GM19328 (cell line): ENCODE measurements around the gene MRPL38.

Experiments used
- ATAC-seq: cut with Tn5 transposase; IDR thresholded peaks from one replicate; pipeline ENCODE4 v1.9.1; 2021; ENCODE audit warnings: mild to moderate bottlenecking, moderate library complexity; ENCODE audit not compliant: unreplicated experiment

Gene MRPL38

GRCh38 chr17:75904749-75905521, at the start of gene MRPL38:
Gene MRPL38, minus strand, starts transcription at chr17:75904884. Its CDS starts 9 bp downstream, at chr17:75904875.
- ATAC-seq: peak; percentile 95

GRCh38 chr17:75950855-75951554, 46.3 kb upstream of the MRPL38 start:
- no peak for ATAC-seq

GRCh38 chr17:75950421-75950820, 45.7 kb upstream of the MRPL38 start:
- ATAC-seq: no peak

GRCh38 chr17:75945211-75945610, 40.5 kb upstream of the MRPL38 start:
- no peak for ATAC-seq

- ATAC-seq: no peak
These were observed 38.8 kb upstream of the MRPL38 start for GRCh38 chr17:75943491-75943890.

GRCh38 chr17:75942473-75942872, 37.8 kb upstream of the MRPL38 start:
- no peak for ATAC-seq

GRCh38 chr17:75941442-75941819, 36.7 kb upstream of the MRPL38 start:
- ATAC-seq: no peak

GRCh38 chr17:75940727-75941441, 36.2 kb upstream of the MRPL38 start, which contains the start of gene FBF1:
Gene FBF1, minus strand, starts transcription at chr17:75941042. Its CDS starts 2,893 bp downstream, at chr17:75938149.
- ATAC-seq: peak; percentile 93

- ATAC-seq: no peak
These were observed 33.0 kb upstream of the MRPL38 start for GRCh38 chr17:75937652-75938051.

- ATAC-seq: no peak
These were observed 29.1 kb upstream of the MRPL38 start for GRCh38 chr17:75933808-75934207.

- ATAC-seq: no peak
These were observed 28.2 kb upstream of the MRPL38 start for GRCh38 chr17:75932852-75933251.

- no peak for ATAC-seq
These were observed 26.4 kb upstream of the MRPL38 start for GRCh38 chr17:75931062-75931461.

- ATAC-seq: no peak
These were observed 22.7 kb upstream of the MRPL38 start for GRCh38 chr17:75927286-75927922.

GRCh38 chr17:75926456-75926855, 21.8 kb upstream of the MRPL38 start:
- no peak for ATAC-seq

- ATAC-seq: no peak
These were observed 21.2 kb upstream of the MRPL38 start for GRCh38 chr17:75925912-75926311.

GRCh38 chr17:75925103-75925502, 20.4 kb upstream of the MRPL38 start:
- no peak for ATAC-seq

- no peak for ATAC-seq
These were observed 18.5 kb upstream of the MRPL38 start for GRCh38 chr17:75922963-75923874.

GRCh38 chr17:75922173-75922961, 17.7 kb upstream of the MRPL38 start:
- ATAC-seq: no peak

- no peak for ATAC-seq
These were observed 16.9 kb upstream of the MRPL38 start for GRCh38 chr17:75921596-75921995.
